Ovary (tissue), 9 donors: Measurements from ENCODE around the gene HUWE1. TPM values are rescaled to one million over a fixed set of nuclear protein-coding genes. Genes with fewer than 3 reads are reported as not detected.

ENCODE experiments used
- DNase-seq, 5 donors: peaks; one replicate each; pipeline ENCODE4 v3.0.0-alpha.2; 2019 to 2020
- H3K27ac ChIP-seq, 2 donors: fragments of 200-600 bp; one replicate each; pipeline versions ENCODE4 v1.5.1 to v1.8.0; 2019 to 2022
- H3K27me3 ChIP-seq: fragments of 200-600 bp; one replicate; pipeline ENCODE4 v1.8.0; 2022
- H3K36me3 ChIP-seq: fragments of 200-600 bp; sonication (generic); one replicate; pipeline ENCODE4 v1.5.1; 2019
- H3K4me1 ChIP-seq: one replicate; pipeline ENCODE4 v1.8.1; 2013; ENCODE audit warnings: mild to moderate bottlenecking, moderate library complexity; ENCODE audit not compliant: insufficient read depth
- H3K4me3 ChIP-seq: fragments of 200-600 bp; sonication (generic); one replicate; pipeline ENCODE4 v1.5.1; 2017
- H3K9me3 ChIP-seq, 2 donors: fragments of 200-600 bp in 1 of 2; sonication (generic) in 1 of 2; one replicate each; pipeline versions ENCODE4 v1.5.1 to v1.8.1; 2013 to 2019; ENCODE audit warnings: mild to moderate bottlenecking in 1 of 2, moderate library complexity in 1 of 2
- EP300 ChIP-seq: sonication (generic); formaldehyde crosslinking; IDR thresholded peaks from one replicate; pipeline ENCODE4 v1.6.1; 2017; ENCODE audit warnings: antibody characterized with exemption
- POLR2A ChIP-seq: fragments of 450-650 bp; IDR thresholded peaks from one replicate; pipeline ENCODE4 v1.6.1; 2017; ENCODE audit warnings: antibody characterized with exemption, mild to moderate bottlenecking, moderate library complexity
- WGBS, 3 donors: extraction: QIAGEN DNeasy Blood & Tissue Kit in 1 of 3; methylation state at CpG; one replicate each; pipeline versions ENCODE4 v1.1.5 to v1.1.7; 2013 to 2017; 5-methylcytosine and 5-hydroxymethylcytosine counted together
- intact Hi-C, 4 donors: fragments of 100-400 bp; cut with DNase I; formaldehyde crosslinking; loops; one replicate each; pipeline versions ENCODE4 v1.11.0 to v1.15.1; 2022 to 2023
- microRNA counts: library from miRNA; unstranded; fragments of <30 nt; microRNA quantifications from one replicate; lab custom pipeline; 2016
- microRNA-seq, 3 donors: library from miRNA; unstranded; fragments of <30 nt; microRNA quantifications; one replicate each; pipeline versions ENCODE4 to v1.2.0, GENCODE V29; 2019 to 2020
- polyA plus RNA-seq, 2 donors: library from polyadenylated mRNA; stranded (reverse); fragments of 200-250 nt in 1 of 2; fragments of 350-450 nt in 1 of 2; fragmentation: Illumina TruSeq in 1 of 2; extraction: RNeasy Lipid Tissue Mini Kit (QIAGEN cat#74804) in 1 of 2; gene quantifications; one replicate each; pipeline ENCODE4 v1.2.3, GENCODE V29; 2013 to 2014
- small RNA-seq: library from RNA; depleted of rRNA; stranded (forward); fragments of <200 nt; gene quantifications from one replicate; pipeline ENCODE3, GENCODE V24; 2016
- total RNA-seq, 7 donors: library from RNA; depleted of rRNA in 2 of 7; stranded (reverse); fragments of >200 nt in 2 of 7; fragmentation: NEBNext Ultra II Directional in 3 of 7; extraction: Animal tissue kit (Norgen Biotek cat#: 25700) in 3 of 7; gene quantifications; one replicate each; pipeline versions ENCODE4 v1.1.0 to v1.2.4, GENCODE V29; 2016 to 2023
- TF ChIP-seq, protein P1 (sequence below), 3 donors: fragments of 450-650 bp in 2 of 3; fragments of 200-600 bp in 1 of 3; IDR thresholded peaks; one replicate each; pipeline versions ENCODE4 v1.5.1 to v1.8.0; 2016 to 2022; ENCODE audit warnings: antibody characterized with exemption in 3 of 3, mild to moderate bottlenecking in 1 of 3
- donor health status: DM: no; HTN: no; CAD: no; lungs with moderate emphysema.
- donor health status: DM: no; HTN: no; CAD: no.
- donor health status: Bipolar disorder and iron deficiency.
- donor health status: DM: yes; HTN: yes; CAD: no.
- donor health status: DM: no; HTN: no; CAD: no.
- donor health status: DM: yes; HTN: yes; CAD: no.

The HUWE1 gene
- total and polyA plus RNA-seq, 9 donors, result 58.2 to 198 (median 188) TPM

DNA sequence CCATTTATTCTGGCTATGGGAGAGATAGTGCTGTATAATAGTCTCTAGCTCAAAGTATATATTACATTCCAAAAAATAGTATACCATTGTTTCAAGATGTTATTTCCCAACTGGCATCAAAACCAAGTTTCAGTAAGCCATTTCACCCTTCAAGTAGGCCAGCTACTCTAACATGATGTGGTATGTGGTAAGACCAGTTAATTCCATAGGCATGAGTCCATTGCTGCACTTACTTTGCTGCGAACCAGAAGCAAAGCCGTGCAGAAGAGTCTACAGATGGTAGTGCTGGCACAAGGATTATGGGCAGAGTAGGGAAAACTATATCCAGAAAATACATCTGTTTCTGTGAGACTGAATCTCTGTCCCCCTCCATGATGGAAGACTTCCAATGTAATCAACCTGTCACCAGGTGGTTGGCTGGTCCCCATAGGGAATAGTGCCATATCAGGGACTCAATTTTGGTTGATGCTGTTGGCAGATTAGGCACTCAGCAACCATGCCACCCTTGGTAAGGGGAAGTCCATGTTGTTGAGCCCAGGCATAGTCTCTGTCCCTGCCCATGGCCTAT lies 202.6 kb downstream of the HUWE1 start:
- intact Hi-C loops, result no loop called here
- Histone ChIP-seq H3K27me3 (no peaks in the 10 kb centered on the region), H3K36me3 (no peaks in the 10 kb centered on the region), H3K27ac (no peak overlapping the region), H3K4me1 (no peaks in the 10 kb centered on the region), H3K4me3 (no peak overlapping the region), H3K9me3 (no peaks in the 10 kb centered on the region)
- TF ChIP-seq EP300 (no peak), POLR2A (no peak)
- TF ChIP-seq, protein P1, sequence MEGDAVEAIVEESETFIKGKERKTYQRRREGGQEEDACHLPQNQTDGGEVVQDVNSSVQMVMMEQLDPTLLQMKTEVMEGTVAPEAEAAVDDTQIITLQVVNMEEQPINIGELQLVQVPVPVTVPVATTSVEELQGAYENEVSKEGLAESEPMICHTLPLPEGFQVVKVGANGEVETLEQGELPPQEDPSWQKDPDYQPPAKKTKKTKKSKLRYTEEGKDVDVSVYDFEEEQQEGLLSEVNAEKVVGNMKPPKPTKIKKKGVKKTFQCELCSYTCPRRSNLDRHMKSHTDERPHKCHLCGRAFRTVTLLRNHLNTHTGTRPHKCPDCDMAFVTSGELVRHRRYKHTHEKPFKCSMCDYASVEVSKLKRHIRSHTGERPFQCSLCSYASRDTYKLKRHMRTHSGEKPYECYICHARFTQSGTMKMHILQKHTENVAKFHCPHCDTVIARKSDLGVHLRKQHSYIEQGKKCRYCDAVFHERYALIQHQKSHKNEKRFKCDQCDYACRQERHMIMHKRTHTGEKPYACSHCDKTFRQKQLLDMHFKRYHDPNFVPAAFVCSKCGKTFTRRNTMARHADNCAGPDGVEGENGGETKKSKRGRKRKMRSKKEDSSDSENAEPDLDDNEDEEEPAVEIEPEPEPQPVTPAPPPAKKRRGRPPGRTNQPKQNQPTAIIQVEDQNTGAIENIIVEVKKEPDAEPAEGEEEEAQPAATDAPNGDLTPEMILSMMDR (IDR thresholded peaks at IDR 0.05), result no peak
- 79 to 94% (median 89%) methylated on average over 2 of the region's 2 CpGs for WGBS, 3 donors
- no peak for DNase-seq

DNA sequence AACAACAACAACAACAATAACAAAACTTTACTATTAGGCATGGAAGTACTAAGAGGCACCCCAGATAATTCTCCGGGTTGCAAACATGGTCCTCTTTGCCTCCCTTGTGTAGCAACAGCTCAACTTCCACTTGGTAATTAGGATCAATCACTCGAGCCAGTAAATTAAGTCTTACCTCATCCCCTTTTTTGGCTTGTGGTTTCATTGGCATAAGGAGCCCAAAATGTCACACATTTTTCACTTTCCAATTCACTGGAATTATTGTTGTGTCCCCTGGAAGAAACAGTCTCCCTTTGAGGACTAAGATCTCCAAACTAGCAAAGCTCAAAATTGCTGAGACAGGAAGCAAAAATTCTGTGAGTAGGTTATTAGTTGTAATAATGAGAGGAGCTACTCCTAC lies 203.1 kb downstream of the HUWE1 start:
- Histone ChIP-seq H3K36me3 (no peaks in the 10 kb centered on the region), H3K4me3 (no peak overlapping the region), H3K9me3 (no peaks in the 10 kb centered on the region), H3K4me1 (no peaks in the 10 kb centered on the region), H3K27me3 (no peaks in the 10 kb centered on the region), H3K27ac (no peak overlapping the region)
- no peak for DNase-seq
- no peak for TF ChIP-seq EP300
- TF ChIP-seq, protein P1 (IDR thresholded peaks at IDR 0.05), result no peak
- TF ChIP-seq POLR2A, result no peak
- 59 to 72% (median 64%) methylated on average over 2 of the region's 2 CpGs for whole genome bisulfite sequencing, 3 donors
- intact Hi-C loops, result no loop called here

MicroRNAs encoded within 50 kb of the gene (microRNA counts, 767-probe panel; counts per million panel counts)
- microRNA hsa-miR-98 (lab: Ali Mortazavi, UCI), result 5,586 counts per million, percentile 96 among the panel's probes with 10 or more counts

Small RNA genes within 50 kb of the gene (microRNA-seq; reads per million reads assigned to microRNA genes)
- gene MIR98 (1,290 to 3,128 (median 2,034) reads per million in 3 donors), gene MIRLET7F2 (1,675 to 4,796 (median 2,602) reads per million in 3 donors)

Small RNA genes within 50 kb of the gene (small RNA-seq; reads per million reads assigned to genes)
- gene MIR98 (175 reads per million, percentile 93 among the genes with 10 or more reads in this experiment), gene MIRLET7F2 (469 reads per million, percentile 95 among the genes with 10 or more reads in this experiment)
